T-cell (primary cell): Measurements from ENCODE around the gene LMF1. TPM values are rescaled to one million over a fixed set of nuclear protein-coding genes. Genes with fewer than 3 reads are reported as not detected.

ENCODE experiments used
- ATAC-seq, 4 experiments: fragments of 200-7000 bp in 3 of 4; fragments of 150-1000 bp in 1 of 4; cut with Tn5 transposase; replicated peaks in 1 of 4; 1 replicate in 3 of 4; 2 replicates in 1 of 4; pipeline ENCODE4 v1.10.0; 2021; ENCODE audit warnings: moderate library complexity in 3 of 4, mild to moderate bottlenecking in 2 of 4, moderate number of reproducible peaks in 1 of 4
- CTCF ChIA-PET, 2 donors: fragments of 300-600 bp; sonication (Branson Sonifier 250); formaldehyde crosslinking; loops; one replicate each; lab custom pipeline; 2022; ENCODE audit warnings: antibody characterized with exemption in 2 of 2; lab: Charles Lee
- POLR2A ChIA-PET, 2 donors: fragments of 300-600 bp; sonication (Branson Sonifier 250); formaldehyde crosslinking; loops; one replicate each; lab custom pipeline; 2022; ENCODE audit warnings: antibody characterized with exemption in 2 of 2; lab: Charles Lee
- DNase-seq, 35 experiments: peaks; one replicate each; pipeline versions ENCODE4 v3.0.0 to v3.0.0-alpha.2; 2013 to 2023
- H3K27ac ChIP-seq: one replicate; pipeline ENCODE4 v1.5.1; 2013; ENCODE audit warnings: low read length
- H3K27me3 ChIP-seq, 2 experiments: replicated peaks in 1 of 2; 1 replicate in 1 of 2; 2 replicates in 1 of 2; pipeline versions ENCODE4 v1.6.1 to v1.7.0; 2013; ENCODE audit warnings: low read length in 1 of 2, mixed read lengths in 1 of 2; ENCODE audit not compliant: control insufficient read depth in 2 of 2, insufficient read depth in 2 of 2; ENCODE audit errors: extremely low read depth in 1 of 2
- H3K36me3 ChIP-seq, 2 donors: 1 replicate in 1 of 2; 2 replicates in 1 of 2; pipeline versions ENCODE4 v1.6.1 to v1.7.0; 2013; ENCODE audit warnings: low read length in 1 of 2; ENCODE audit not compliant: control insufficient read depth in 2 of 2, insufficient read depth in 1 of 2; ENCODE audit errors: extremely low read depth in 1 of 2
- H3K4me1 ChIP-seq, 2 experiments: 1 replicate in 1 of 2; 2 replicates in 1 of 2; pipeline versions ENCODE4 v1.6.1 to v1.7.0; 2013; ENCODE audit warnings: low read length in 2 of 2, mixed read lengths in 1 of 2; ENCODE audit not compliant: insufficient read depth in 2 of 2, control insufficient read depth in 1 of 2; ENCODE audit errors: extremely low read depth in 1 of 2
- H3K4me3 ChIP-seq, 2 donors: 1 replicate in 1 of 2; 2 replicates in 1 of 2; pipeline versions ENCODE4 v1.5.1 to v1.7.0; 2013; ENCODE audit warnings: mild to moderate bottlenecking in 2 of 2, low read length in 1 of 2, moderate library complexity in 1 of 2; ENCODE audit not compliant: control insufficient read depth in 1 of 2; ENCODE audit errors: extremely low read depth in 1 of 2
- H3K9me3 ChIP-seq: 2 replicates; pipeline ENCODE4 v1.7.0; 2013
- H3K27ac Mint-ChIP-seq, 2 donors: one replicate each; pipeline ENCODE4 v1.8.0; 2020 to 2021; ENCODE audit warnings: mild to moderate bottlenecking in 2 of 2, mixed read lengths in 2 of 2
- H3K27me3 Mint-ChIP-seq, 2 donors: one replicate each; pipeline ENCODE4 v1.8.0; 2021 to 2022; ENCODE audit warnings: mixed read lengths in 2 of 2
- H3K36me3 Mint-ChIP-seq: one replicate; pipeline ENCODE4 v1.8.0; 2021; ENCODE audit warnings: mixed read lengths
- H3K4me1 Mint-ChIP-seq, 3 donors: one replicate each; pipeline ENCODE4 v1.8.0; 2020 to 2022; ENCODE audit warnings: mixed read lengths in 3 of 3, mild to moderate bottlenecking in 1 of 3
- H3K4me3 Mint-ChIP-seq, 3 donors: one replicate each; pipeline ENCODE4 v1.8.0; 2020 to 2022; ENCODE audit warnings: mild to moderate bottlenecking in 3 of 3, mixed read lengths in 3 of 3, moderate library complexity in 3 of 3
- H3K9me3 Mint-ChIP-seq, 3 donors: one replicate each; pipeline ENCODE4 v1.8.0; 2020 to 2022; ENCODE audit warnings: mixed read lengths in 3 of 3
- WGBS: methylation state at CpG from one replicate; pipeline ENCODE4 v1.1.5; 2013; ENCODE audit warnings: missing lambda C conversion rate; ENCODE audit not compliant: insufficient coverage; 5-methylcytosine and 5-hydroxymethylcytosine counted together
- total RNA-seq, 35 experiments: library from RNA in 6 of 35; stranded (reverse) in 6 of 35; fragments of 120-200 nt in 1 of 35; gene quantifications; one replicate each; pipeline versions ENCODE4 v1.2.1 to v1.2.4 and lab custom pipeline; 2013 to 2026

The LMF1 gene
- total RNA-seq, 5 donors from 2014 or later (not counting 1 experiment from before 2014, with no cell fraction given) = 46.6 to 59.4 (median 51.1) TPM

DNA sequence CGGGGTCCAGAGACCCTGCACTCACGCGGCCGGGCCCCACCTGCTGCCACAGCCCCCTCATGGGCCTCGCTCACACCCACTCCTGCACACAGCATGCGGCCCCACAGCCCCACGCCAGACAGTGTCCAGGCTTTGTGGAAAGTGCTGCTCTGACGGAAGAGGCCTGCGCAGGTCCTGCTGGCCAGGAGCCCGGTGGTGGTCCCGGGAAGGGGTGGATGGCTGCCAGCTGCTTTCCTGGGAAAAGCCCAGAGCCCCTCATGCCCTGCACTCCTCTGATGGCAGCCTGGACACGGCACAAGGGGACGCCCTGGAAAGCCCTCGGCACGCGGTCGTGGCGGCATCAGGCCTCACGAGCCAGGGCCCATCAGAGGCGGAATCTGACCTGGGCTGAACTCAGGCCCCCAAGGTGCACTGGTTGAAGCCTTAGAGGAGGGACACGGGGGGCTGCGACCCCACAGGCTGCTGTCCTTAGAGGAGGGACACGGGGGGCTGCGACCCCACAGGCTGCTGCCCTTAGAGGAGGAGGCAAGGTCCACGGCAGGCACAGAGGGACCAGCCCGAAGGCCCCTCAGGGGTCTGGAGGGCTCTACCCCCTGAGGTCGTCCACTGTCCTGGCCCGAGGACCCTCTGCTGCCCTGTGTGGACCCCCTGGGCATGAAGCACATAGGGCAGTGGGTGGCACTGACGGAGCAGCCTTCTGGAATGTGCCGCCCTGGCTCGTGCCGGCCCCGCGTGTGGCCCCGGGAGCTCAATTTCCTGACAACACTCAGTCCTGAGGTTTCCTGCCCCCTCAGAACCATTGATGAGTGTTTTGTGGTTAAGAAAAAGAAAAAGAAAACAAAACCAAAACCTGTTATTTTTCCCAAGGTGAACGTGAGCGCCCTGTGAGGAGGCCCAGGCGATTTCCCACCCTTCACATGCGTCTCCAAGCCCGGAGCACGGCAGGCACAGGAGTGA, 32.9 kb upstream of the LMF1 start:
- WGBS = 82% methylated on average over 24 of the region's 41 CpGs
- DNase-seq (peak in 15 of 35 experiments; percentile 26 to 71 (median 35)), ATAC-seq (peak; percentile 75 to 88 (median 78))
- peaks cover 0 to 3% of the 10 kb centered on the region in 2 donors for H3K27me3 Mint-ChIP-seq
- H3K27ac Mint-ChIP-seq = peak overlapping the region; percentile 90 to 92
- Histone ChIP-seq H3K4me3 (peak overlapping the region; percentile 44 to 50), H3K36me3 (no peaks in the 10 kb centered on the region), H3K27me3 (peaks cover 0 to 23% of the 10 kb centered on the region in 2 experiments), H3K27ac (peak overlapping the region; percentile 69), H3K4me1 (peaks cover 16 to 58% of the 10 kb centered on the region in 2 experiments), H3K9me3 (no peaks in the 10 kb centered on the region)
- H3K4me1 Mint-ChIP-seq = peaks cover 39 to 54% (median 43%) of the 10 kb centered on the region in 3 donors
- ChIA-PET POLR2A (no interaction called here), CTCF (no interaction called here)
- no peaks in the 10 kb centered on the region for H3K9me3 Mint-ChIP-seq
- H3K4me3 Mint-ChIP-seq = peak overlapping the region; percentile 65 to 81 (median 69)
- H3K36me3 Mint-ChIP-seq = no peaks in the 10 kb centered on the region

DNA sequence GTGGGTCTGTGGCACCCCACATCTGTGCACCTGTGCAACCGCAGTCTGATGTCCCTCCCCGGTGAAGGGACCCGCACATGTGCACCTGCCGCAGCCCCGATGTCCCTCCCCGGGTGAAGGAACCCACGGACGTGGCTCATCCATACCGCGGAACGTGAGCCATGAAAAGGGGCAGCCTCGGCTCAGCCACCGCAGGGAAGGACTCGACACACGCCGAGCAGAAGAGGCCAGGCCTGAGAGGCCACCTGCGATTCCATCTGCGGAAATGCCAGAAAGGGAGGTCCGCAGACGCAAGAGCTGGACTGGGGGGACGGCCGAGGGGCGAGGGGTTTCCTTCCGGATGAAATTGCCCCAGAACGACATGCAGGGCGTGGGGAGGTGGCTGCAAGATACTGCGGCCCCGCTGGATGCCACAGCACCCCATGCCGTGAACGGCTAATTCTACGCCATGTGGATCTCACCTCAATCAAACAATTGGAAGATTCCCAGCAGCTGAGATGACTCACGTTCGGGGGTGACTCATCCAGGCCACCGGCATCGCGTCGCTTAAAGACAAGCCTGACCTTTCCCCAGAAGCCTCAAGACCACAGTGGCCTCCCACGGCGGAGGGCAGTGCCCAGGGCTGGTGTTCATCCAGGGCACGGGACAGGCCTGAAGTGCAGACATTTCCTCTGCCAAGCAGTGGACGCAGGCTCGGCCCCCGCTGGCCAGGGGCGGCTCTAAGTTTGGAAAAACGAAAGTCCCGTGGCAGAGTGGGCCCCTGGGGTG, 31.8 kb upstream of the LMF1 start:
- ChIA-PET POLR2A (no interaction called here), CTCF (interaction anchor here in 1 of 2 donors (0.6 kb wide), 1 partner anchor 670 kb away, joined by 4 read pairs; no protein-coding TSS in a partner anchor)
- no peaks in the 10 kb centered on the region for H3K9me3 ChIP-seq
- H3K4me3 ChIP-seq = no peak overlapping the region
- Mint-ChIP-seq H3K4me1 (peaks cover 48 to 62% (median 50%) of the 10 kb centered on the region in 3 donors), H3K27me3 (no peaks in the 10 kb centered on the region), H3K27ac (peak overlapping the region; percentile 32 to 82), H3K36me3 (no peaks in the 10 kb centered on the region), H3K4me3 (peak overlapping the region; percentile 14 to 51 (median 41)), H3K9me3 (no peaks in the 10 kb centered on the region)
- DNase-seq (peak in 9 of 35 experiments; percentile 8 to 75 (median 33)), ATAC-seq (peak in 3 of 4 experiments; percentile 26 to 58 (median 40))
- H3K4me1 ChIP-seq = peaks cover 22 to 66% of the 10 kb centered on the region in 2 experiments
- no peaks in the 10 kb centered on the region for H3K36me3 ChIP-seq
- 65% methylated on average over 46 of the region's 46 CpGs for WGBS
- no peak overlapping the region for H3K27ac ChIP-seq
- peaks cover 0 to 24% of the 10 kb centered on the region in 2 experiments for H3K27me3 ChIP-seq

DNA sequence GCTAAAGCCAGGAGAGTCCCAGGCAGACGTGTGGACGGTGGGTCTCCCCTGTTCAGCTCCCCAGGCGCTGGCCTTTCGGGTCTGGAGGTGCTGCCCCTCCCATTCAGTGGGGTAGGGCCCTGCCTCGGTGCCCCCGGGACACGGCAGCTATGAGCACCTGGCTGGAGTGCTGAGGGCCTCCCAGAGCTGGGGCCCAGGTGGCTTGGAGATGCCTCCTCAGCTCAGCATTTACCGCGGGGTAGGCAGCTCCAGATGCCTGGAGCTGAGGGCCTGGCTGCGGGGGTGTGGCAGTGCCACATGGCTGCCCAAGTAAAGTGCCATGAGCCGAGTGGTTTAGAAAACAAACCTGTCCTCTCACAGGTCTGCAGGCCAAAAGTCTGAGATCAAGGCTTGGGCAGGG, 30.3 kb upstream of the LMF1 start:
- H3K4me1 ChIP-seq = peaks cover 22 to 79% of the 10 kb centered on the region in 2 experiments
- Mint-ChIP-seq H3K9me3 (no peaks in the 10 kb centered on the region), H3K27me3 (no peaks in the 10 kb centered on the region)

GRCh38 chr16:1000608-1001007, 29.8 kb upstream of the LMF1 start:
- POLR2A ChIA-PET = interaction anchor here in 1 of 2 donors (0.8 kb wide), 1 partner anchor 30 kb away, joined by 3 read pairs; the partner anchor contains the start of gene LMF1
- DNase-seq (no peak), ATAC-seq (no peak)
- Histone ChIP-seq H3K36me3 (no peaks in the 10 kb centered on the region), H3K27ac (no peak overlapping the region), H3K4me3 (no peak overlapping the region), H3K4me1 (peaks cover 22 to 82% of the 10 kb centered on the region in 2 experiments), H3K9me3 (no peaks in the 10 kb centered on the region), H3K27me3 (peaks cover 0 to 22% of the 10 kb centered on the region in 2 experiments)
- Mint-ChIP-seq H3K9me3 (no peaks in the 10 kb centered on the region), H3K4me3 (no peak overlapping the region), H3K27me3 (no peaks in the 10 kb centered on the region), H3K4me1 (peaks cover 63 to 74% (median 65%) of the 10 kb centered on the region in 3 donors), H3K27ac (no peak overlapping the region), H3K36me3 (no peaks in the 10 kb centered on the region)
- CTCF ChIA-PET = interaction anchor here in 1 of 2 donors (0.6 to 0.7 kb wide), 2 partner anchors 36 to 864 kb away, joined by 4 to 8 read pairs; no protein-coding TSS in a partner anchor
- WGBS = 98% methylated on average over 9 of the region's 17 CpGs

More for the DNA sequence above, 30.3 kb upstream of the LMF1 start:
- Mint-ChIP-seq H3K4me1 (peaks cover 58 to 72% (median 64%) of the 10 kb centered on the region in 3 donors), H3K36me3 (no peaks in the 10 kb centered on the region), H3K4me3 (no peak overlapping the region), H3K27ac (peak overlapping the region in 1 of 2 donors; percentile 68)
- ATAC-seq (no peak), DNase-seq (no peak)
- Histone ChIP-seq H3K27ac (no peak overlapping the region), H3K27me3 (peaks cover 0 to 22% of the 10 kb centered on the region in 2 experiments), H3K4me3 (no peak overlapping the region), H3K36me3 (no peaks in the 10 kb centered on the region), H3K9me3 (no peaks in the 10 kb centered on the region)
- WGBS = 91% methylated on average over 11 of the region's 11 CpGs
- ChIA-PET POLR2A (interaction anchor here in 1 of 2 donors (0.8 kb wide), 1 partner anchor 30 kb away, joined by 3 read pairs; the partner anchor contains the start of gene LMF1), CTCF (no interaction called here)

DNA sequence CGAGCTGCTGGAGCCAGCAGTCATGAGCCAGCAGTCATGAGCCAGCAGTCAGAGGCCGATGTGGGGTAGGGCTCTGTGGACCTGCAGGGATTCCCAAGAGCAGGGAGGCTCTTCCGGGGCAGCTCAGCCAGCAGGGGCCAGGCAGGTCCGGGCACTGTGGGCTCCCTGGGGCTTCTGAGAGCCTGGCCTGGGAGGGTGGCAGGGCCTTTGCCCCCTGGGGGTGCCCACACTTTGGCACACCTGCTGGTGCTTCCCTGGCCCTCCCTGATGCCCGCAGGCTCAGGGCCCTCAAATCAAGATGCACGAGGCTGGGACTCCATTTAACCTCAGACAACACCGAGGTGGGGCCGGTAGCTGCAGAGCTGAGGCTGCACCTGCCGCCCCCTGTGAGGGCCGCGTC, 28.9 kb upstream of the LMF1 start:
- CTCF ChIA-PET = no interaction called here
- Histone ChIP-seq H3K4me1 (peaks cover 17 to 76% of the 10 kb centered on the region in 2 experiments), H3K9me3 (no peaks in the 10 kb centered on the region), H3K27me3 (peaks cover 0 to 22% of the 10 kb centered on the region in 2 experiments), H3K36me3 (no peaks in the 10 kb centered on the region), H3K27ac (peak overlapping the region; percentile 89), H3K4me3 (no peak overlapping the region)
- Mint-ChIP-seq H3K4me3 (peak overlapping the region in 1 of 3 donors; percentile 80), H3K27ac (peak overlapping the region; percentile 79 to 96), H3K27me3 (no peaks in the 10 kb centered on the region), H3K9me3 (no peaks in the 10 kb centered on the region), H3K4me1 (peaks cover 62 to 77% (median 68%) of the 10 kb centered on the region in 3 donors), H3K36me3 (no peaks in the 10 kb centered on the region)
- DNase-seq = no peak
- POLR2A ChIA-PET = no interaction called here
- ATAC-seq = no peak
- 91% methylated on average over 9 of the region's 11 CpGs for WGBS
